Trophoblast cell (in vitro differentiated cells and primary cell): ENCODE measurements around the gene SPRYD3.
A peak's percentile ranks its signal among the peaks of the same experiment; 100 is the strongest.

Experiments used
- DNase-seq, 2 donors: peaks; one replicate each; pipeline ENCODE4 v3.0.0-alpha.2; 2016
- H2AFZ ChIP-seq: 2 replicates; pipeline ENCODE4 v1.6.1; 2013; ENCODE audit warnings: low read length, moderate library complexity, mild to moderate bottlenecking; ENCODE audit not compliant: insufficient read depth, poor library complexity
- H2AK5ac ChIP-seq: 2 replicates; pipeline ENCODE4 v1.6.1; 2013; ENCODE audit warnings: mild to moderate bottlenecking, low read length
- H2BK120ac ChIP-seq: 2 replicates; pipeline ENCODE4 v1.6.1; 2013; ENCODE audit warnings: low read length, mild to moderate bottlenecking, moderate library complexity; ENCODE audit not compliant: insufficient read depth, poor library complexity
- H2BK12ac ChIP-seq: 2 replicates; pipeline ENCODE4 v1.6.1; 2013; ENCODE audit warnings: mild to moderate bottlenecking, low read length, moderate library complexity
- H2BK5ac ChIP-seq: 2 replicates; pipeline ENCODE4 v1.6.1; 2013; ENCODE audit warnings: low read length, low read depth, moderate library complexity, mild to moderate bottlenecking; ENCODE audit not compliant: poor library complexity
- H3K14ac ChIP-seq: 2 replicates; pipeline ENCODE4 v1.6.1; 2013; ENCODE audit warnings: mild to moderate bottlenecking, low read length
- H3K18ac ChIP-seq: 2 replicates; pipeline ENCODE4 v1.6.1; 2013; ENCODE audit warnings: mild to moderate bottlenecking, low read length
- H3K23ac ChIP-seq: 2 replicates; pipeline ENCODE4 v1.6.1; 2013; ENCODE audit warnings: low read length
- H3K27ac ChIP-seq: 2 replicates; pipeline ENCODE4 v1.5.1; 2013; ENCODE audit warnings: low read depth, mild to moderate bottlenecking, inconsistent platforms, low read length, moderate library complexity
- H3K27me3 ChIP-seq: 2 replicates; pipeline ENCODE4 v1.6.1; 2013; ENCODE audit warnings: inconsistent platforms, mild to moderate bottlenecking, low read length, moderate library complexity; ENCODE audit not compliant: insufficient read depth
- H3K36me3 ChIP-seq, 2 experiments: 1 replicate in 1 of 2; 2 replicates in 1 of 2; pipeline ENCODE4 v1.6.1; 2013; ENCODE audit warnings: low read length in 2 of 2, mild to moderate bottlenecking in 2 of 2, moderate library complexity in 1 of 2; ENCODE audit not compliant: insufficient read depth in 2 of 2, control insufficient read depth in 1 of 2
- H3K4ac ChIP-seq: 2 replicates; pipeline ENCODE4 v1.6.1; 2013; ENCODE audit warnings: low read depth, mild to moderate bottlenecking, low read length, moderate library complexity
- H3K4me1 ChIP-seq, 2 experiments: 1 replicate in 1 of 2; 2 replicates in 1 of 2; pipeline ENCODE4 v1.6.1; 2013; ENCODE audit warnings: low read length in 2 of 2, mild to moderate bottlenecking in 2 of 2, moderate library complexity in 1 of 2; ENCODE audit not compliant: insufficient read depth in 2 of 2, control insufficient read depth in 1 of 2
- H3K4me2 ChIP-seq: 2 replicates; pipeline ENCODE4 v1.6.1; 2013; ENCODE audit warnings: inconsistent platforms, mild to moderate bottlenecking, low read length, moderate library complexity
- H3K4me3 ChIP-seq: 2 replicates; pipeline ENCODE4 v1.5.1; 2013; ENCODE audit warnings: mild to moderate bottlenecking, low read depth, low read length, inconsistent platforms
- H3K79me1 ChIP-seq: one replicate; pipeline ENCODE4 v1.6.1; 2013; ENCODE audit warnings: low read length
- H3K79me2 ChIP-seq: 2 replicates; pipeline ENCODE4 v1.6.1; 2013; ENCODE audit warnings: low read length, mild to moderate bottlenecking; ENCODE audit not compliant: control insufficient read depth, insufficient read depth, poor library complexity
- H3K9ac ChIP-seq: 2 replicates; pipeline ENCODE4 v1.6.1; 2013; ENCODE audit warnings: mild to moderate bottlenecking, low read length
- H3K9me3 ChIP-seq: 2 replicates; pipeline ENCODE4 v1.6.1; 2013; ENCODE audit warnings: low read depth, mild to moderate bottlenecking, control low read depth, inconsistent platforms, low read length; ENCODE audit not compliant: insufficient read depth
- H4K12ac ChIP-seq: 2 replicates; pipeline ENCODE4 v1.6.1; 2013; ENCODE audit warnings: low read depth, mild to moderate bottlenecking, low read length, moderate library complexity
- H4K8ac ChIP-seq: 2 replicates; pipeline ENCODE4 v1.6.1; 2013; ENCODE audit warnings: low read depth, mild to moderate bottlenecking, low read length, moderate library complexity
- H4K91ac ChIP-seq: one replicate; pipeline ENCODE4 v1.6.1; 2013; ENCODE audit warnings: low read depth, mild to moderate bottlenecking, low read length, moderate library complexity
- WGBS: extraction: QIAGEN DNeasy Blood & Tissue Kit; methylation state at CpG from one replicate; pipeline ENCODE4 v1.1.7; 2013; ENCODE audit warnings: missing lambda C conversion rate; ENCODE audit not compliant: insufficient read length, insufficient coverage; ENCODE audit errors: extremely low coverage; 5-methylcytosine and 5-hydroxymethylcytosine counted together

Gene SPRYD3

GRCh38 chr12:53102883-53103807, 24.0 kb upstream of the SPRYD3 start, which contains the start of gene SOAT2:
Gene SOAT2 (plus strand): TSS chr12:53103486. CDS start chr12:53103578, 92 bp downstream.
- Histone ChIP-seq H2BK120ac (no peak within 1 kb of the TSS), H4K8ac (no peak within 1 kb of the TSS), H4K91ac (no peak within 1 kb of the TSS), H4K12ac (no peak within 1 kb of the TSS), H2AFZ (no peak within 1 kb of the TSS), H3K4me3 (peak within 1 kb of the TSS; percentile 7), H3K14ac (no peak within 1 kb of the TSS), H3K18ac (no peak within 1 kb of the TSS), H3K9ac (no peak within 1 kb of the TSS), H2AK5ac (no peak within 1 kb of the TSS), H3K27me3 (peaks cover 10% of the 10 kb centered on the region), H3K23ac (no peak within 1 kb of the TSS), H3K4me1 (peaks cover 0 to 4% of the 10 kb centered on the region in 2 experiments), H2BK12ac (no peak within 1 kb of the TSS), H3K79me2 (no peaks in the 10 kb centered on the region), H3K27ac (no peak within 1 kb of the TSS), H3K9me3 (peaks cover 4% of the 10 kb centered on the region), H3K36me3 (no peaks in the 10 kb centered on the region), H3K79me1 (no peaks in the 10 kb centered on the region), H2BK5ac (no peak within 1 kb of the TSS), H3K4ac (no peak within 1 kb of the TSS), H3K4me2 (no peak within 1 kb of the TSS)
- DNase-seq = no peak
- WGBS = no CpG with 5 or more reads among the region's 23 CpGs

GRCh38 chr12:53101931-53102781, 23.0 kb upstream of the SPRYD3 start:
- no peak overlapping the region for H3K27ac ChIP-seq
- no peak overlapping the region for H2AK5ac ChIP-seq
- H2AFZ ChIP-seq = no peak overlapping the region
- H4K8ac ChIP-seq = no peak overlapping the region
- H2BK12ac ChIP-seq = no peak overlapping the region
- no peak for DNase-seq
- H2BK5ac ChIP-seq = no peak overlapping the region
- no peak overlapping the region for H3K4me3 ChIP-seq
- H3K9me3 ChIP-seq = peaks cover 7% of the 10 kb centered on the region
- H3K36me3 ChIP-seq = no peaks in the 10 kb centered on the region
- no peaks in the 10 kb centered on the region for H3K79me2 ChIP-seq
- H3K79me1 ChIP-seq = no peaks in the 10 kb centered on the region
- H2BK120ac ChIP-seq = no peak overlapping the region
- H3K18ac ChIP-seq = no peak overlapping the region
- H3K23ac ChIP-seq = no peak overlapping the region
- H3K4me2 ChIP-seq = no peak overlapping the region
- H3K27me3 ChIP-seq = peaks cover 19% of the 10 kb centered on the region
- no peak overlapping the region for H4K91ac ChIP-seq
- no CpG with 5 or more reads among the region's 12 CpGs for WGBS
- no peak overlapping the region for H4K12ac ChIP-seq
- H3K4me1 ChIP-seq = peaks cover 3 to 11% of the 10 kb centered on the region in 2 experiments
- no peak overlapping the region for H3K4ac ChIP-seq
- H3K14ac ChIP-seq = no peak overlapping the region
- H3K9ac ChIP-seq = no peak overlapping the region

- H2AFZ ChIP-seq = no peak overlapping the region
- DNase-seq = no peak
These were observed 22.1 kb upstream of the SPRYD3 start for GRCh38 chr12:53101266-53101665.

GRCh38 chr12:53100466-53101151, 21.4 kb upstream of the SPRYD3 start:
- H3K9ac ChIP-seq = no peak overlapping the region
- no peaks in the 10 kb centered on the region for H3K36me3 ChIP-seq
- H4K12ac ChIP-seq = no peak overlapping the region
- peaks cover 34% of the 10 kb centered on the region for H3K27me3 ChIP-seq
- DNase-seq = no peak
- no peak overlapping the region for H4K91ac ChIP-seq
- no peak overlapping the region for H2AK5ac ChIP-seq
- H3K23ac ChIP-seq = no peak overlapping the region
- no peak overlapping the region for H2BK12ac ChIP-seq
- no peak overlapping the region for H3K4me3 ChIP-seq
- no peak overlapping the region for H4K8ac ChIP-seq
- no peaks in the 10 kb centered on the region for H3K79me2 ChIP-seq
- H3K4me2 ChIP-seq = no peak overlapping the region
- no peak overlapping the region for H3K14ac ChIP-seq
- WGBS = no CpG with 5 or more reads among the region's 13 CpGs
- no peak overlapping the region for H3K27ac ChIP-seq
- peaks cover 7% of the 10 kb centered on the region for H3K9me3 ChIP-seq
- H3K4me1 ChIP-seq = peaks cover 3 to 12% of the 10 kb centered on the region in 2 experiments
- H2BK5ac ChIP-seq = no peak overlapping the region
- no peak overlapping the region for H2BK120ac ChIP-seq
- H2AFZ ChIP-seq = no peak overlapping the region
- no peak overlapping the region for H3K4ac ChIP-seq
- no peak overlapping the region for H3K18ac ChIP-seq
- no peaks in the 10 kb centered on the region for H3K79me1 ChIP-seq

More at GRCh38 chr12:53101266-53101665, 22.1 kb upstream of the SPRYD3 start:
- H4K91ac ChIP-seq = no peak overlapping the region
- H4K8ac ChIP-seq = no peak overlapping the region
- no peak overlapping the region for H3K27ac ChIP-seq
- no CpG with 5 or more reads among the region's 7 CpGs for WGBS
- H2BK120ac ChIP-seq = no peak overlapping the region
- no peak overlapping the region for H2BK12ac ChIP-seq
- no peaks in the 10 kb centered on the region for H3K79me2 ChIP-seq
- no peak overlapping the region for H3K18ac ChIP-seq
- H3K4ac ChIP-seq = no peak overlapping the region
- H3K79me1 ChIP-seq = no peaks in the 10 kb centered on the region
- H3K14ac ChIP-seq = no peak overlapping the region
- H3K36me3 ChIP-seq = no peaks in the 10 kb centered on the region
- H3K9me3 ChIP-seq = peaks cover 7% of the 10 kb centered on the region
- no peak overlapping the region for H2BK5ac ChIP-seq
- no peak overlapping the region for H4K12ac ChIP-seq
- H3K4me3 ChIP-seq = no peak overlapping the region
- H2AK5ac ChIP-seq = no peak overlapping the region
- H3K9ac ChIP-seq = no peak overlapping the region
- H3K27me3 ChIP-seq = peaks cover 28% of the 10 kb centered on the region
- H3K4me1 ChIP-seq = peaks cover 3 to 12% of the 10 kb centered on the region in 2 experiments
- no peak overlapping the region for H3K23ac ChIP-seq
- no peak overlapping the region for H3K4me2 ChIP-seq
